ENCODE results near the gene POU4F1.

Gene POU4F1

GRCh38 chr13:78562237-78562889 lies 41.0 kb downstream of the POU4F1 start:
- H3K4me3 ChIP-seq (ENCODE audit: low read depth, low read length): no peak overlapping the region
- TF ChIP-seq, protein P1, sequence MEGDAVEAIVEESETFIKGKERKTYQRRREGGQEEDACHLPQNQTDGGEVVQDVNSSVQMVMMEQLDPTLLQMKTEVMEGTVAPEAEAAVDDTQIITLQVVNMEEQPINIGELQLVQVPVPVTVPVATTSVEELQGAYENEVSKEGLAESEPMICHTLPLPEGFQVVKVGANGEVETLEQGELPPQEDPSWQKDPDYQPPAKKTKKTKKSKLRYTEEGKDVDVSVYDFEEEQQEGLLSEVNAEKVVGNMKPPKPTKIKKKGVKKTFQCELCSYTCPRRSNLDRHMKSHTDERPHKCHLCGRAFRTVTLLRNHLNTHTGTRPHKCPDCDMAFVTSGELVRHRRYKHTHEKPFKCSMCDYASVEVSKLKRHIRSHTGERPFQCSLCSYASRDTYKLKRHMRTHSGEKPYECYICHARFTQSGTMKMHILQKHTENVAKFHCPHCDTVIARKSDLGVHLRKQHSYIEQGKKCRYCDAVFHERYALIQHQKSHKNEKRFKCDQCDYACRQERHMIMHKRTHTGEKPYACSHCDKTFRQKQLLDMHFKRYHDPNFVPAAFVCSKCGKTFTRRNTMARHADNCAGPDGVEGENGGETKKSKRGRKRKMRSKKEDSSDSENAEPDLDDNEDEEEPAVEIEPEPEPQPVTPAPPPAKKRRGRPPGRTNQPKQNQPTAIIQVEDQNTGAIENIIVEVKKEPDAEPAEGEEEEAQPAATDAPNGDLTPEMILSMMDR (IDR thresholded peaks at IDR 0.05; ENCODE audit: borderline replicate concordance, insufficient read depth, low read depth, low read length): no peak
